Mesendoderm (in vitro differentiated cells): ENCODE data around the gene HNRNPA0.

Source experiments
- DNase-seq: peaks from one replicate; pipeline ENCODE4 v3.0.0; 2013
- H2AK5ac ChIP-seq: 2 replicates; pipeline ENCODE4 v1.6.1; 2013; ENCODE audit warnings: low read length, inconsistent platforms
- H2BK120ac ChIP-seq: 2 replicates; pipeline ENCODE4 v1.6.1; 2013; ENCODE audit warnings: low read depth, mild to moderate bottlenecking, low read length, moderate library complexity, mixed read lengths
- H2BK15ac ChIP-seq: replicated peaks from 2 replicates; pipeline ENCODE4 v1.6.1; 2013; ENCODE audit warnings: low read depth, mild to moderate bottlenecking, moderate library complexity
- H2BK5ac ChIP-seq: 2 replicates; pipeline ENCODE4 v1.6.1; 2013; ENCODE audit warnings: low read length, inconsistent platforms
- H3K18ac ChIP-seq: 2 replicates; pipeline ENCODE4 v1.6.1; 2013; ENCODE audit warnings: mild to moderate bottlenecking, low read length, mixed read lengths
- H3K23ac ChIP-seq: one replicate; pipeline ENCODE4 v1.6.1; 2013; ENCODE audit warnings: low read length
- H3K27ac ChIP-seq: 2 replicates; pipeline ENCODE4 v1.5.1; 2013; ENCODE audit warnings: low read depth, mild to moderate bottlenecking, inconsistent platforms, low read length, moderate library complexity
- H3K27me3 ChIP-seq: 2 replicates; pipeline ENCODE4 v1.6.1; 2013; ENCODE audit warnings: low read length, control low read depth, mild to moderate bottlenecking, inconsistent platforms; ENCODE audit not compliant: insufficient read depth, poor library complexity
- H3K36me3 ChIP-seq: 2 replicates; pipeline ENCODE4 v1.6.1; 2013; ENCODE audit warnings: low read length, inconsistent platforms; ENCODE audit not compliant: control insufficient read depth, insufficient read depth
- H3K4ac ChIP-seq: one replicate; pipeline ENCODE4 v1.6.1; 2013; ENCODE audit warnings: low read depth, mild to moderate bottlenecking, low read length, moderate library complexity
- H3K4me1 ChIP-seq: 2 replicates; pipeline ENCODE4 v1.6.1; 2013; ENCODE audit warnings: low read depth, low read length, inconsistent platforms; ENCODE audit not compliant: control insufficient read depth
- H3K4me2 ChIP-seq: 2 replicates; pipeline ENCODE4 v1.6.1; 2013; ENCODE audit warnings: low read length
- H3K4me3 ChIP-seq: 2 replicates; pipeline ENCODE4 v1.5.1; 2013; ENCODE audit warnings: mild to moderate bottlenecking, low read length
- H3K56ac ChIP-seq: one replicate; pipeline ENCODE4 v1.6.1; 2013; ENCODE audit warnings: low read length
- H3K79me1 ChIP-seq: 2 replicates; pipeline ENCODE4 v1.6.1; 2013; ENCODE audit warnings: low read length, inconsistent platforms
- H3K79me2 ChIP-seq: 2 replicates; pipeline ENCODE4 v1.6.1; 2013; ENCODE audit warnings: mild to moderate bottlenecking, low read length; ENCODE audit not compliant: control insufficient read depth, insufficient read depth
- H3K9ac ChIP-seq: 2 replicates; pipeline ENCODE4 v1.6.1; 2013; ENCODE audit warnings: low read length, inconsistent platforms
- H4K5ac ChIP-seq: one replicate; pipeline ENCODE4 v1.6.1; 2013; ENCODE audit warnings: low read length
- H4K8ac ChIP-seq: one replicate; pipeline ENCODE4 v1.6.1; 2013; ENCODE audit warnings: low read depth, mild to moderate bottlenecking, control low read depth, low read length, moderate library complexity
- WGBS: extraction: QIAGEN DNeasy Blood & Tissue Kit; methylation state at CpG from one replicate; pipeline ENCODE4 v1.1.7; 2013; ENCODE audit warnings: low lambda C conversion rate, missing lambda C conversion rate; ENCODE audit not compliant: insufficient coverage; ENCODE audit errors: extremely low coverage; 5-methylcytosine and 5-hydroxymethylcytosine counted together

Gene HNRNPA0

GRCh38 chr5:137708796-137709559, 45.2 kb downstream of the HNRNPA0 start:
- H3K4me1 ChIP-seq = no peaks in the 10 kb centered on the region
- no peaks in the 10 kb centered on the region for H3K79me1 ChIP-seq
- no peak overlapping the region for H2BK5ac ChIP-seq
- WGBS = no CpG with 5 or more reads among the region's 3 CpGs
- H3K4me3 ChIP-seq = no peak overlapping the region
- no peak overlapping the region for H3K27ac ChIP-seq
- no peak overlapping the region for H3K23ac ChIP-seq
- no peak overlapping the region for H4K5ac ChIP-seq
- no peak overlapping the region for H3K4ac ChIP-seq
- H3K9ac ChIP-seq = no peak overlapping the region
- no peak for DNase-seq
- H3K79me2 ChIP-seq = no peaks in the 10 kb centered on the region
- H2AK5ac ChIP-seq = no peak overlapping the region
- no peak overlapping the region for H3K56ac ChIP-seq
- no peak overlapping the region for H3K4me2 ChIP-seq
- no peak overlapping the region for H2BK120ac ChIP-seq
- H2BK15ac ChIP-seq = no peak overlapping the region
- no peaks in the 10 kb centered on the region for H3K27me3 ChIP-seq
- no peak overlapping the region for H4K8ac ChIP-seq
- H3K36me3 ChIP-seq = no peaks in the 10 kb centered on the region
- H3K18ac ChIP-seq = no peak overlapping the region

GRCh38 chr5:137708062-137708461, 46.1 kb downstream of the HNRNPA0 start:
- H4K8ac ChIP-seq = no peak overlapping the region
- H3K4me2 ChIP-seq = no peak overlapping the region
- no peak overlapping the region for H3K9ac ChIP-seq
- H2BK5ac ChIP-seq = no peak overlapping the region
- no peak overlapping the region for H2AK5ac ChIP-seq
- H2BK15ac ChIP-seq = no peak overlapping the region
- no peak overlapping the region for H3K18ac ChIP-seq
- no peak overlapping the region for H2BK120ac ChIP-seq
- no peak overlapping the region for H3K4ac ChIP-seq
- DNase-seq = no peak
- H3K27ac ChIP-seq = no peak overlapping the region
- no peaks in the 10 kb centered on the region for H3K79me1 ChIP-seq
- no peak overlapping the region for H4K5ac ChIP-seq
- no peaks in the 10 kb centered on the region for H3K4me1 ChIP-seq
- H3K23ac ChIP-seq = no peak overlapping the region
- H3K56ac ChIP-seq = no peak overlapping the region
- H3K27me3 ChIP-seq = no peaks in the 10 kb centered on the region
- WGBS = no CpG with 5 or more reads among the region's 1 CpG
- H3K4me3 ChIP-seq = no peak overlapping the region
- no peaks in the 10 kb centered on the region for H3K36me3 ChIP-seq
- no peaks in the 10 kb centered on the region for H3K79me2 ChIP-seq

GRCh38 chr5:137706841-137707240, 47.3 kb downstream of the HNRNPA0 start:
- H3K79me1 ChIP-seq = no peaks in the 10 kb centered on the region
- no CpG with 5 or more reads among the region's 2 CpGs for WGBS
- no peak for DNase-seq
- H2BK120ac ChIP-seq = no peak overlapping the region
- no peak overlapping the region for H2AK5ac ChIP-seq
- no peak overlapping the region for H3K27ac ChIP-seq
- H4K8ac ChIP-seq = no peak overlapping the region
- no peaks in the 10 kb centered on the region for H3K4me1 ChIP-seq
- no peak overlapping the region for H4K5ac ChIP-seq
- H3K4me3 ChIP-seq = no peak overlapping the region
- no peak overlapping the region for H2BK15ac ChIP-seq
- no peak overlapping the region for H3K4me2 ChIP-seq
- H3K79me2 ChIP-seq = no peaks in the 10 kb centered on the region
- H3K23ac ChIP-seq = no peak overlapping the region
- H3K27me3 ChIP-seq = no peaks in the 10 kb centered on the region
- H3K9ac ChIP-seq = no peak overlapping the region
- H3K36me3 ChIP-seq = no peaks in the 10 kb centered on the region
- no peak overlapping the region for H2BK5ac ChIP-seq
- no peak overlapping the region for H3K18ac ChIP-seq
- H3K56ac ChIP-seq = no peak overlapping the region
- H3K4ac ChIP-seq = no peak overlapping the region

- no peaks in the 10 kb centered on the region for H3K79me1 ChIP-seq
- no peak overlapping the region for H2BK15ac ChIP-seq
- H4K8ac ChIP-seq = no peak overlapping the region
- H3K4me3 ChIP-seq = no peak overlapping the region
- no peak overlapping the region for H2AK5ac ChIP-seq
- H3K4ac ChIP-seq = no peak overlapping the region
- no peaks in the 10 kb centered on the region for H3K79me2 ChIP-seq
- H3K27me3 ChIP-seq = no peaks in the 10 kb centered on the region
- H3K27ac ChIP-seq = no peak overlapping the region
- no peak for DNase-seq
- no peak overlapping the region for H3K23ac ChIP-seq
- H4K5ac ChIP-seq = no peak overlapping the region
- no peak overlapping the region for H2BK5ac ChIP-seq
- no peaks in the 10 kb centered on the region for H3K36me3 ChIP-seq
- no peak overlapping the region for H3K18ac ChIP-seq
- H3K56ac ChIP-seq = no peak overlapping the region
- H3K4me1 ChIP-seq = no peaks in the 10 kb centered on the region
- H3K4me2 ChIP-seq = no peak overlapping the region
- H3K9ac ChIP-seq = no peak overlapping the region
- no peak overlapping the region for H2BK120ac ChIP-seq
Measured at GRCh38 chr5:137705106-137705505, 49.1 kb downstream of the HNRNPA0 start.

- no peak overlapping the region for H2BK5ac ChIP-seq
- H3K79me2 ChIP-seq = no peaks in the 10 kb centered on the region
- no peaks in the 10 kb centered on the region for H3K27me3 ChIP-seq
- no peak overlapping the region for H2BK15ac ChIP-seq
- H4K5ac ChIP-seq = no peak overlapping the region
- no peak overlapping the region for H3K27ac ChIP-seq
- H3K36me3 ChIP-seq = no peaks in the 10 kb centered on the region
- H3K4me1 ChIP-seq = peaks cover 2% of the 10 kb centered on the region
- H3K4me3 ChIP-seq = no peak overlapping the region
- H3K4me2 ChIP-seq = no peak overlapping the region
- H3K79me1 ChIP-seq = no peaks in the 10 kb centered on the region
- no peak overlapping the region for H3K23ac ChIP-seq
- no peak overlapping the region for H3K4ac ChIP-seq
- DNase-seq = no peak
- H2AK5ac ChIP-seq = no peak overlapping the region
- H3K56ac ChIP-seq = no peak overlapping the region
- no peak overlapping the region for H2BK120ac ChIP-seq
- WGBS = no CpG with 5 or more reads among the region's 5 CpGs
- no peak overlapping the region for H3K9ac ChIP-seq
- H3K18ac ChIP-seq = no peak overlapping the region
- no peak overlapping the region for H4K8ac ChIP-seq
Measured at GRCh38 chr5:137703565-137703964, 50.6 kb downstream of the HNRNPA0 start.

- no peak overlapping the region for H3K18ac ChIP-seq
- DNase-seq = no peak
- H2BK120ac ChIP-seq = no peak overlapping the region
- H2BK5ac ChIP-seq = no peak overlapping the region
- H3K4ac ChIP-seq = no peak overlapping the region
- no peak overlapping the region for H3K27ac ChIP-seq
- H3K4me1 ChIP-seq = peaks cover 2% of the 10 kb centered on the region
- H3K4me2 ChIP-seq = no peak overlapping the region
- no peak overlapping the region for H3K9ac ChIP-seq
- no peak overlapping the region for H3K4me3 ChIP-seq
- no peak overlapping the region for H4K8ac ChIP-seq
- H3K56ac ChIP-seq = no peak overlapping the region
- no peaks in the 10 kb centered on the region for H3K36me3 ChIP-seq
- H3K23ac ChIP-seq = no peak overlapping the region
- no peaks in the 10 kb centered on the region for H3K27me3 ChIP-seq
- H3K79me1 ChIP-seq = no peaks in the 10 kb centered on the region
- WGBS = no CpG with 5 or more reads among the region's 3 CpGs
- H4K5ac ChIP-seq = no peak overlapping the region
- no peaks in the 10 kb centered on the region for H3K79me2 ChIP-seq
- H2BK15ac ChIP-seq = no peak overlapping the region
- H2AK5ac ChIP-seq = no peak overlapping the region
Measured at GRCh38 chr5:137700282-137700680, 53.9 kb downstream of the HNRNPA0 start.
